H9 (cell line): ENCODE data around the gene GATA3. TPM values are rescaled to one million over a fixed set of nuclear protein-coding genes. Genes with fewer than 3 reads are reported as not detected.

ENCODE experiments used
- DNase-seq: peaks from one replicate; pipeline ENCODE4 v3.0.0-alpha.2; 2017
- H2AFZ ChIP-seq: one replicate; pipeline ENCODE4 v1.6.1; 2013; ENCODE audit warnings: mild to moderate bottlenecking, low read length, control low read depth, moderate library complexity
- H2AK5ac ChIP-seq: 2 replicates; pipeline ENCODE4 v1.6.1; 2013; ENCODE audit warnings: low read length, control low read depth, mixed read lengths; ENCODE audit not compliant: insufficient read length
- H2BK120ac ChIP-seq: one replicate; pipeline ENCODE4 v1.6.1; 2013; ENCODE audit warnings: low read depth, mild to moderate bottlenecking, low read length, control low read depth, inconsistent platforms; ENCODE audit not compliant: poor library complexity, severe bottlenecking
- H2BK12ac ChIP-seq: 2 replicates; pipeline ENCODE4 v1.6.1; 2013; ENCODE audit warnings: low read length, control low read depth, mixed read lengths, low read depth; ENCODE audit not compliant: insufficient read length
- H2BK15ac ChIP-seq: 2 replicates; pipeline ENCODE4 v1.6.1; 2013; ENCODE audit warnings: low read depth, low read length, control low read depth
- H2BK20ac ChIP-seq: one replicate; pipeline ENCODE4 v1.6.1; 2013; ENCODE audit warnings: low read depth, mild to moderate bottlenecking, low read length, control low read depth, inconsistent platforms; ENCODE audit not compliant: poor library complexity, severe bottlenecking
- H2BK5ac ChIP-seq: 2 replicates; pipeline ENCODE4 v1.6.1; 2013; ENCODE audit warnings: low read length, control low read depth, mixed read lengths; ENCODE audit not compliant: insufficient read length
- H3K14ac ChIP-seq: 2 replicates; pipeline ENCODE4 v1.6.1; 2013; ENCODE audit warnings: low read length, control low read depth; ENCODE audit not compliant: insufficient read depth
- H3K18ac ChIP-seq: 2 replicates; pipeline ENCODE4 v1.6.1; 2013; ENCODE audit warnings: low read depth, mild to moderate bottlenecking, mixed read lengths, low read length, control low read depth; ENCODE audit not compliant: insufficient read length
- H3K23ac ChIP-seq: 2 replicates; pipeline ENCODE4 v1.6.1; 2013; ENCODE audit warnings: low read length, control low read depth, mixed read lengths, low read depth; ENCODE audit not compliant: insufficient read length
- H3K23me2 ChIP-seq: 2 replicates; pipeline ENCODE4 v1.6.1; 2013; ENCODE audit warnings: low read depth, mild to moderate bottlenecking, mixed read lengths, low read length, control low read depth; ENCODE audit not compliant: insufficient read length, poor library complexity, severe bottlenecking
- H3K27ac ChIP-seq: 2 replicates; pipeline ENCODE4 v1.5.1; 2013; ENCODE audit warnings: low read length, control low read depth, mixed read lengths, low read depth; ENCODE audit not compliant: insufficient read length
- H3K27me3 ChIP-seq: 2 replicates; pipeline ENCODE4 v1.6.1; 2013; ENCODE audit warnings: low read length, control low read depth, inconsistent platforms; ENCODE audit not compliant: insufficient read depth
- H3K4ac ChIP-seq: 2 replicates; pipeline ENCODE4 v1.6.1; 2013; ENCODE audit warnings: low read depth, mild to moderate bottlenecking, control low read depth, inconsistent platforms, low read length, moderate library complexity
- H3K4me1 ChIP-seq: 2 replicates; pipeline ENCODE4 v1.6.1; 2013; ENCODE audit warnings: low read length, control low read depth, inconsistent platforms; ENCODE audit not compliant: insufficient read depth
- H3K4me2 ChIP-seq: 2 replicates; pipeline ENCODE4 v1.6.1; 2013; ENCODE audit warnings: low read length, control low read depth, mixed read lengths; ENCODE audit not compliant: insufficient read length, insufficient read depth
- H3K56ac ChIP-seq: 2 replicates; pipeline ENCODE4 v1.6.1; 2013; ENCODE audit warnings: low read depth, mild to moderate bottlenecking, mixed read lengths, low read length, control low read depth; ENCODE audit not compliant: insufficient read length
- H3K79me1 ChIP-seq: 2 replicates; pipeline ENCODE4 v1.6.1; 2013; ENCODE audit warnings: low read depth, mild to moderate bottlenecking, moderate library complexity, low read length, control low read depth, inconsistent platforms; ENCODE audit not compliant: insufficient read depth, poor library complexity, severe bottlenecking
- H3K79me2 ChIP-seq: 2 replicates; pipeline ENCODE4 v1.6.1; 2013; ENCODE audit warnings: low read length, control low read depth, inconsistent platforms; ENCODE audit not compliant: insufficient read depth
- H3K9ac ChIP-seq: 2 replicates; pipeline ENCODE4 v1.6.1; 2013; ENCODE audit warnings: low read length, control low read depth, mixed read lengths; ENCODE audit not compliant: insufficient read length; ENCODE audit errors: extremely low read depth
- H3K9me3 ChIP-seq: one replicate; pipeline ENCODE4 v1.6.1; 2013; ENCODE audit warnings: low read depth, low read length, inconsistent platforms; ENCODE audit not compliant: control insufficient read depth
- H3T11ph ChIP-seq: one replicate; pipeline ENCODE4 v1.6.1; 2013; ENCODE audit warnings: mild to moderate bottlenecking, low read length, control low read depth, inconsistent platforms
- H4K20me1 ChIP-seq: one replicate; pipeline ENCODE4 v1.6.1; 2013; ENCODE audit not compliant: control insufficient read depth, insufficient read length, insufficient read depth
- H4K5ac ChIP-seq: 2 replicates; pipeline ENCODE4 v1.6.1; 2013; ENCODE audit warnings: low read depth, mild to moderate bottlenecking, mixed read lengths, low read length, control low read depth; ENCODE audit not compliant: insufficient read length
- H4K8ac ChIP-seq: replicated peaks from 2 replicates; pipeline ENCODE4 v1.6.1; 2013; ENCODE audit warnings: low read length, control low read depth, mixed read lengths, low read depth; ENCODE audit not compliant: insufficient read length
- H4K91ac ChIP-seq: 2 replicates; pipeline ENCODE4 v1.6.1; 2013; ENCODE audit warnings: low read depth, mild to moderate bottlenecking, moderate library complexity, mixed read lengths, low read length, control low read depth; ENCODE audit not compliant: insufficient read length
- H3K27ac Mint-ChIP-seq, 3 experiments: 2 replicates in 2 of 3; 3 replicates in 1 of 3; pipeline ENCODE4 v1.8.0; 2020 to 2021; ENCODE audit warnings: mixed read lengths in 3 of 3, mild to moderate bottlenecking in 1 of 3, moderate library complexity in 1 of 3
- H3K27me3 Mint-ChIP-seq: 2 replicates; pipeline ENCODE4 v1.8.0; 2021; ENCODE audit warnings: low read depth, mild to moderate bottlenecking, moderate library complexity, mixed read lengths
- H3K36me3 Mint-ChIP-seq, 3 experiments: 2 replicates in 2 of 3; 3 replicates in 1 of 3; pipeline ENCODE4 v1.8.0; 2020 to 2021; ENCODE audit warnings: low read depth in 3 of 3, mixed read lengths in 3 of 3; ENCODE audit not compliant: insufficient read depth in 1 of 3
- H3K4me1 Mint-ChIP-seq, 2 experiments: 2 replicates each; pipeline ENCODE4 v1.8.0; 2020; ENCODE audit warnings: mixed read lengths in 2 of 2
- H3K4me3 Mint-ChIP-seq, 2 experiments: 2 replicates in 1 of 2; 3 replicates in 1 of 2; pipeline ENCODE4 v1.8.0; 2020 to 2021; ENCODE audit warnings: mild to moderate bottlenecking in 2 of 2, mixed read lengths in 2 of 2, moderate library complexity in 1 of 2
- H3K9me3 Mint-ChIP-seq, 2 experiments: 2 replicates in 1 of 2; 3 replicates in 1 of 2; pipeline ENCODE4 v1.8.0; 2020; ENCODE audit warnings: mild to moderate bottlenecking in 2 of 2, mixed read lengths in 2 of 2, moderate library complexity in 1 of 2
- WGBS: extraction: QIAGEN DNeasy Blood & Tissue Kit; methylation state at CpG from one replicate; pipeline ENCODE4 v1.1.7; 2013; ENCODE audit warnings: missing lambda C conversion rate, low lambda C conversion rate, mixed read lengths; ENCODE audit not compliant: insufficient read length; ENCODE audit errors: extremely low coverage; 5-methylcytosine and 5-hydroxymethylcytosine counted together
- total RNA-seq: library from RNA; stranded (reverse); gene quantifications from 2 replicates; pipeline ENCODE4 v1.2.1, GENCODE V29; 2021
- TF ChIP-seq, protein P1 (sequence below): fragments of 200-600 bp; sonication (generic); conservative IDR thresholded peaks from 3 replicates; pipeline ENCODE4 v1.8.0; 2021; ENCODE audit warnings: antibody characterized with exemption, mild to moderate bottlenecking

The GATA3 gene
- total RNA-seq, 1 experiment from 2014 or later: 0.31 TPM

DNA sequence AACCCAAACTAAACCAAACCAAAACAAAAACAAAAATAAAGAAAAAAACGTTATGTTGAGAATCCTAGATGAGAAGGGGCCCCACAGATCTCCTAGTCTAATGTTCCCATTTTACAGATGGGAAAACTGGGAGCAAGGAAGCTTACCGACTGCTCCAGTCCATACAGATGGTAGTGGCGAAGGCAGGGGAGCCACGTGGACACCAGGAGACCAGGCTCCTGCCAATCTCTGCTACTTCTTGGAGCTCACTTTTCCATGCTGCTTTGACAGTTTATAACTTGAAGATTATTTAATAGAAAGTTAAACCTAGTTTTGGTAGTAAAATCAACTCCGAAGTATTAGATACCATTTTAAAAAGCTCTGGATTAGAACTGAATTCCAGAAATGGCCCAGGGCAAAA is 62.0 kb downstream of the GATA3 start:
- Histone ChIP-seq H2AK5ac (no peak overlapping the region), H3K18ac (no peak overlapping the region), H2BK5ac (no peak overlapping the region), H4K20me1 (no peaks in the 10 kb centered on the region), H4K5ac (no peak overlapping the region), H3K27me3 (no peaks in the 10 kb centered on the region), H3K9ac (no peak overlapping the region), H3K9me3 (no peaks in the 10 kb centered on the region), H3K4ac (no peak overlapping the region), H3T11ph (no peak overlapping the region), H3K23ac (no peak overlapping the region), H3K27ac (no peak overlapping the region), H3K56ac (no peak overlapping the region), H3K4me1 (no peaks in the 10 kb centered on the region; the same call in 1 of the 2 replicates), H2BK20ac (no peak overlapping the region), H3K79me2 (no peaks in the 10 kb centered on the region), H2BK15ac (no peak overlapping the region), H3K79me1 (no peaks in the 10 kb centered on the region), H2BK12ac (no peak overlapping the region), H2AFZ (no peak overlapping the region), H2BK120ac (no peak overlapping the region), H3K23me2 (no peaks in the 10 kb centered on the region), H4K91ac (no peak overlapping the region), H3K14ac (no peak overlapping the region), H4K8ac (no peak overlapping the region), H3K4me2 (no peak overlapping the region)
- Mint-ChIP-seq H3K9me3 (no peaks in the 10 kb centered on the region), H3K4me3 (no peak overlapping the region), H3K27me3 (no peaks in the 10 kb centered on the region), H3K36me3 (no peaks in the 10 kb centered on the region), H3K4me1 (peaks cover 1 to 5% of the 10 kb centered on the region in 2 experiments; a peak in 1 of 4 replicates), H3K27ac (no peak overlapping the region)
- no peak for DNase-seq
- TF ChIP-seq, protein P1, sequence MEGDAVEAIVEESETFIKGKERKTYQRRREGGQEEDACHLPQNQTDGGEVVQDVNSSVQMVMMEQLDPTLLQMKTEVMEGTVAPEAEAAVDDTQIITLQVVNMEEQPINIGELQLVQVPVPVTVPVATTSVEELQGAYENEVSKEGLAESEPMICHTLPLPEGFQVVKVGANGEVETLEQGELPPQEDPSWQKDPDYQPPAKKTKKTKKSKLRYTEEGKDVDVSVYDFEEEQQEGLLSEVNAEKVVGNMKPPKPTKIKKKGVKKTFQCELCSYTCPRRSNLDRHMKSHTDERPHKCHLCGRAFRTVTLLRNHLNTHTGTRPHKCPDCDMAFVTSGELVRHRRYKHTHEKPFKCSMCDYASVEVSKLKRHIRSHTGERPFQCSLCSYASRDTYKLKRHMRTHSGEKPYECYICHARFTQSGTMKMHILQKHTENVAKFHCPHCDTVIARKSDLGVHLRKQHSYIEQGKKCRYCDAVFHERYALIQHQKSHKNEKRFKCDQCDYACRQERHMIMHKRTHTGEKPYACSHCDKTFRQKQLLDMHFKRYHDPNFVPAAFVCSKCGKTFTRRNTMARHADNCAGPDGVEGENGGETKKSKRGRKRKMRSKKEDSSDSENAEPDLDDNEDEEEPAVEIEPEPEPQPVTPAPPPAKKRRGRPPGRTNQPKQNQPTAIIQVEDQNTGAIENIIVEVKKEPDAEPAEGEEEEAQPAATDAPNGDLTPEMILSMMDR: no peak
- no CpG with 5 or more reads among the region's 5 CpGs for WGBS
